H7 (cell line): Measurements from ENCODE around the gene KCNJ18. TPM values are rescaled to one million over a fixed set of nuclear protein-coding genes. Genes with fewer than 3 reads are reported as not detected.
A peak's percentile ranks its signal among the peaks of the same experiment; 100 is the strongest.
"Not testable (repeated sequence)": the region's sequence is repeated elsewhere in the genome, so short reads cannot be mapped to it uniquely, and the experiment has no call there.

ENCODE experiments used
- DNase-seq: peaks from one replicate; pipeline ENCODE4 v3.0.0; 2012
- H3K27me3 ChIP-seq: 2 replicates; pipeline ENCODE4 v1.6.0; 2011; ENCODE audit warnings: mild to moderate bottlenecking, low read length; ENCODE audit not compliant: control insufficient read depth, insufficient read depth
- H3K36me3 ChIP-seq: replicated peaks from 2 replicates; pipeline ENCODE4 v1.5.1; 2011; ENCODE audit warnings: low read length; ENCODE audit not compliant: control insufficient read depth, insufficient read depth
- H3K4me3 ChIP-seq: 2 replicates; pipeline ENCODE4 v1.5.1; 2011; ENCODE audit warnings: low read depth, mild to moderate bottlenecking, control low read depth, low read length, moderate library complexity; ENCODE audit not compliant: insufficient read depth
- total RNA-seq: library from RNA; depleted of rRNA; stranded (reverse); fragments of >200 nt; shearing (Covaris generic); gene quantifications from 2 replicates; pipeline ENCODE4 v1.2.3, GENCODE V29; 2014

KCNJ18 gene
- total RNA-seq, 1 experiment from 2014 or later: not detected

GRCh38 chr17:21738877-21739474 lies 46.7 kb downstream of the KCNJ18 start:
- not testable (repeated sequence) for DNase-seq, H3K36me3 ChIP-seq, H3K4me3 ChIP-seq

GRCh38 chr17:21739485-21739884 lies 47.2 kb downstream of the KCNJ18 start:
- DNase-seq, H3K27me3 ChIP-seq, H3K36me3 ChIP-seq, H3K4me3 ChIP-seq: not testable (repeated sequence)

More at GRCh38 chr17:21738877-21739474, 46.7 kb downstream of the KCNJ18 start:
- H3K27me3 ChIP-seq: not testable (repeated sequence)

- not testable (repeated sequence) for H3K27me3 ChIP-seq, DNase-seq, H3K36me3 ChIP-seq, H3K4me3 ChIP-seq
Measured at GRCh38 chr17:21740836-21741235, 48.5 kb downstream of the KCNJ18 start.

- not testable (repeated sequence) for DNase-seq
Measured at GRCh38 chr17:21741520-21741919, 49.2 kb downstream of the KCNJ18 start.

GRCh38 chr17:21742326-21742725 lies 50.0 kb downstream of the KCNJ18 start:
- H3K27me3 ChIP-seq: no peaks in the 10 kb centered on the region
- DNase-seq: peak; percentile 22

More at GRCh38 chr17:21741520-21741919, 49.2 kb downstream of the KCNJ18 start:
- not testable (repeated sequence) for H3K4me3 ChIP-seq, H3K27me3 ChIP-seq, H3K36me3 ChIP-seq

GRCh38 chr17:21744151-21744550 lies 51.8 kb downstream of the KCNJ18 start:
- not testable (repeated sequence) for H3K4me3 ChIP-seq, DNase-seq, H3K36me3 ChIP-seq, H3K27me3 ChIP-seq

More at GRCh38 chr17:21742326-21742725, 50.0 kb downstream of the KCNJ18 start:
- Histone ChIP-seq H3K4me3 (no peak overlapping the region), H3K36me3 (no peaks in the 10 kb centered on the region)

- H3K36me3 ChIP-seq, H3K4me3 ChIP-seq, H3K27me3 ChIP-seq, DNase-seq: not testable (repeated sequence)
Measured at GRCh38 chr17:21744621-21745020, 52.3 kb downstream of the KCNJ18 start.

GRCh38 chr17:21745385-21746054 lies 53.2 kb downstream of the KCNJ18 start:
- DNase-seq, H3K36me3 ChIP-seq, H3K4me3 ChIP-seq, H3K27me3 ChIP-seq: not testable (repeated sequence)

GRCh38 chr17:21746415-21746814 lies 54.1 kb downstream of the KCNJ18 start:
- not testable (repeated sequence) for DNase-seq, H3K27me3 ChIP-seq, H3K36me3 ChIP-seq, H3K4me3 ChIP-seq

- not testable (repeated sequence) for H3K36me3 ChIP-seq, DNase-seq, H3K4me3 ChIP-seq, H3K27me3 ChIP-seq
Measured at GRCh38 chr17:21747195-21747915, 55.0 kb downstream of the KCNJ18 start.

- not testable (repeated sequence) for DNase-seq, H3K4me3 ChIP-seq, H3K36me3 ChIP-seq, H3K27me3 ChIP-seq
Measured at GRCh38 chr17:21748686-21749085, 56.4 kb downstream of the KCNJ18 start.

- not testable (repeated sequence) for H3K4me3 ChIP-seq, H3K27me3 ChIP-seq, DNase-seq, H3K36me3 ChIP-seq
Measured at GRCh38 chr17:21749696-21750531, 57.6 kb downstream of the KCNJ18 start.

- H3K36me3 ChIP-seq, DNase-seq, H3K27me3 ChIP-seq, H3K4me3 ChIP-seq: not testable (repeated sequence)
Measured at GRCh38 chr17:21751111-21751510, 58.8 kb downstream of the KCNJ18 start.
